GM19455 (cell line): ENCODE results near the gene DCP2.
"Not testable (repeated sequence)": the region's sequence is repeated elsewhere in the genome, so short reads cannot be mapped to it uniquely, and the experiment has no call there.

Experiments
- ATAC-seq: cut with Tn5 transposase; IDR thresholded peaks from one replicate; pipeline ENCODE4 v1.9.1; 2021; ENCODE audit not compliant: unreplicated experiment

Gene DCP2

GRCh38 chr5:112976432-112977309 is at the start of gene DCP2:
TSS of gene DCP2 (plus strand) at chr5:112976798. CDS start at chr5:112976934, 136 bp downstream.
- ATAC-seq: peak; percentile 97

GRCh38 chr5:112929336-112930081 is 47.1 kb upstream of the DCP2 start:
- peak; percentile 62 for ATAC-seq

- peak; percentile 43 for ATAC-seq
Measured at GRCh38 chr5:112930082-112930344, 46.6 kb upstream of the DCP2 start.

GRCh38 chr5:112931473-112931872 is 45.1 kb upstream of the DCP2 start:
- no peak for ATAC-seq

- ATAC-seq: no peak
Measured at GRCh38 chr5:112933105-112933504, 43.5 kb upstream of the DCP2 start.

GRCh38 chr5:112933651-112934365 is 42.8 kb upstream of the DCP2 start:
- ATAC-seq: no peak

GRCh38 chr5:112934366-112934663 is 42.3 kb upstream of the DCP2 start:
- ATAC-seq: no peak

- no peak for ATAC-seq
Measured at GRCh38 chr5:112935675-112936074, 40.9 kb upstream of the DCP2 start.

- ATAC-seq: no peak
Measured at GRCh38 chr5:112938286-112938685, 38.3 kb upstream of the DCP2 start.

- no peak for ATAC-seq
Measured at GRCh38 chr5:112940670-112941069, 35.9 kb upstream of the DCP2 start.

- ATAC-seq: no peak
Measured at GRCh38 chr5:112948458-112948857, 28.1 kb upstream of the DCP2 start.

- peak; percentile 90 for ATAC-seq
Measured at GRCh38 chr5:112951124-112951702, 25.4 kb upstream of the DCP2 start.

- no peak for ATAC-seq
Measured at GRCh38 chr5:112956606-112957005, 20.0 kb upstream of the DCP2 start.

- ATAC-seq: no peak
Measured at GRCh38 chr5:112957036-112957808, 19.4 kb upstream of the DCP2 start.

- ATAC-seq: peak; percentile 79
Measured at GRCh38 chr5:112958093-112959088, 18.2 kb upstream of the DCP2 start.

- ATAC-seq: not testable (repeated sequence)
Measured at GRCh38 chr5:112959872-112960271, 16.7 kb upstream of the DCP2 start.

- ATAC-seq: no peak
Measured at GRCh38 chr5:112960315-112960714, 16.3 kb upstream of the DCP2 start.

GRCh38 chr5:112960863-112961504 is 15.6 kb upstream of the DCP2 start:
- no peak for ATAC-seq

GRCh38 chr5:112963374-112963733 is 13.2 kb upstream of the DCP2 start:
- ATAC-seq: not testable (repeated sequence)
